H1 (cell line): ENCODE data around the gene PDE4C.

Experiments used
- ASH2L ChIP-seq: fragments of 200-600, 300-600 bp; sonication (generic); IDR thresholded peaks from one replicate; pipeline ENCODE4 v1.7.1; 2017; ENCODE audit warnings: low read length
- CREB1 ChIP-seq: IDR thresholded peaks from 2 replicates; pipeline ENCODE4 v1.6.1; 2012; ENCODE audit warnings: inconsistent platforms
- EP300 ChIP-seq, 2 experiments: IDR thresholded peaks; 1 replicate in 1 of 2; 2 replicates in 1 of 2; pipeline ENCODE4 v1.6.1; 2011 to 2012; ENCODE audit warnings: low read depth in 2 of 2, low read length in 2 of 2, mild to moderate bottlenecking in 2 of 2, borderline replicate concordance in 1 of 2, inconsistent platforms in 1 of 2, moderate library complexity in 1 of 2
- EZH2 ChIP-seq: fragments of 200-600 bp; sonication (generic); IDR thresholded peaks from 2 replicates; pipeline ENCODE4 v1.7.1; 2012; ENCODE audit warnings: low read depth, mild to moderate bottlenecking, moderate library complexity, low read length, inconsistent platforms; ENCODE audit not compliant: severe bottlenecking
- JUND ChIP-seq: IDR thresholded peaks from 2 replicates; pipeline ENCODE4 v1.6.1; 2011; ENCODE audit warnings: mild to moderate bottlenecking, improper control_type of control experiment, low read length
- POLR2A ChIP-seq, 2 experiments: IDR thresholded peaks; 1 replicate in 1 of 2; 2 replicates in 1 of 2; pipeline ENCODE4 v1.6.1; 2011; ENCODE audit warnings: low read depth in 2 of 2, low read length in 2 of 2, mild to moderate bottlenecking in 2 of 2; ENCODE audit errors: control extremely low read depth in 1 of 2
- POLR2AphosphoS5 ChIP-seq: IDR thresholded peaks from 2 replicates; pipeline ENCODE4 v1.6.1; 2011; ENCODE audit warnings: low read depth, low read length
- SP1 ChIP-seq: IDR thresholded peaks from 2 replicates; pipeline ENCODE4 v1.6.1; 2011; ENCODE audit warnings: low read depth, low read length
- SP2 ChIP-seq: IDR thresholded peaks from 2 replicates; pipeline ENCODE4 v1.6.1; 2012; ENCODE audit warnings: mild to moderate bottlenecking, low read length, inconsistent platforms
- SUZ12 ChIP-seq: fragments of 200-600 bp; sonication (generic); IDR thresholded peaks from 2 replicates; pipeline ENCODE4 v1.6.1; 2012; ENCODE audit warnings: mild to moderate bottlenecking, inconsistent platforms, low read length, moderate library complexity, mixed read lengths
- TAF7 ChIP-seq: optimal IDR thresholded peaks from 2 replicates; pipeline ENCODE3; 2011; ENCODE audit warnings: low read depth, mild to moderate bottlenecking, inconsistent platforms, low read length, moderate library complexity, borderline replicate concordance
- TF ChIP-seq, protein P1 (sequence below), 3 experiments: IDR thresholded peaks; 1 replicate in 2 of 3; 2 replicates in 1 of 3; pipeline versions ENCODE4 v1.5.1 to v1.6.1; 2011; ENCODE audit warnings: low read length in 3 of 3, mild to moderate bottlenecking in 3 of 3, inconsistent platforms in 2 of 3, low read depth in 1 of 3, moderate library complexity in 1 of 3; ENCODE audit not compliant: insufficient read depth in 1 of 3; ENCODE audit errors: control extremely low read depth in 1 of 3
- TF ChIP-seq, protein P2 (sequence below): IDR thresholded peaks from 2 replicates; pipeline ENCODE4 v1.6.1; 2011; ENCODE audit warnings: low read depth, mild to moderate bottlenecking, low read length; ENCODE audit not compliant: insufficient read depth

DNA sequence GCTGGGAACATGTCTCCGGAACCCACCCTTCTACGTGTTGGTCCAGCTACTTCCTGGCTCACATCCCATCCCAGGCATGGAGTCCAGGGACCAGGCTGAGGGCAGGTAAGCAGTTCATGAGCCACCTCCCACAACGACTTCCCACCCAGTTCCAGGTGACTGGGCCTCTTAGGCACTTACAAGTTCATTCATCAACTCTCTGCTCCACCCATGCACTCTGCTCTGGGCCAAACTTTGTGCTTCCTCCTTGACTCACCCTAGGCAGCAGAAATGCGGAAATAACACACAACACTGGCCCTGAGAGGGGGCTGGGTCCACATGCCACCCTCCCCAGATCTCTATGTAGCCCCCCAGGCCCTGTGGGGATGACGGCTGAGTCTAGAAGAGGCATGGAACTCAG lies 27.5 kb upstream of the PDE4C start:
- no peak for TF ChIP-seq ASH2L
- no peak for TF ChIP-seq CREB1
- TF ChIP-seq, protein P1, sequence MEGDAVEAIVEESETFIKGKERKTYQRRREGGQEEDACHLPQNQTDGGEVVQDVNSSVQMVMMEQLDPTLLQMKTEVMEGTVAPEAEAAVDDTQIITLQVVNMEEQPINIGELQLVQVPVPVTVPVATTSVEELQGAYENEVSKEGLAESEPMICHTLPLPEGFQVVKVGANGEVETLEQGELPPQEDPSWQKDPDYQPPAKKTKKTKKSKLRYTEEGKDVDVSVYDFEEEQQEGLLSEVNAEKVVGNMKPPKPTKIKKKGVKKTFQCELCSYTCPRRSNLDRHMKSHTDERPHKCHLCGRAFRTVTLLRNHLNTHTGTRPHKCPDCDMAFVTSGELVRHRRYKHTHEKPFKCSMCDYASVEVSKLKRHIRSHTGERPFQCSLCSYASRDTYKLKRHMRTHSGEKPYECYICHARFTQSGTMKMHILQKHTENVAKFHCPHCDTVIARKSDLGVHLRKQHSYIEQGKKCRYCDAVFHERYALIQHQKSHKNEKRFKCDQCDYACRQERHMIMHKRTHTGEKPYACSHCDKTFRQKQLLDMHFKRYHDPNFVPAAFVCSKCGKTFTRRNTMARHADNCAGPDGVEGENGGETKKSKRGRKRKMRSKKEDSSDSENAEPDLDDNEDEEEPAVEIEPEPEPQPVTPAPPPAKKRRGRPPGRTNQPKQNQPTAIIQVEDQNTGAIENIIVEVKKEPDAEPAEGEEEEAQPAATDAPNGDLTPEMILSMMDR (IDR thresholded peaks at IDR 0.05; ENCODE audit: control extremely low read depth in 1 of 3, insufficient read depth in 1 of 3, low read depth in 1 of 3, low read length in 3 of 3): no peak
- TF ChIP-seq EP300 (IDR thresholded peaks at IDR 0.05; ENCODE audit: borderline replicate concordance in 1 of 2, low read depth in 2 of 2, low read length in 2 of 2): no peak
- no peak for TF ChIP-seq TAF7
- no peak for TF ChIP-seq SUZ12
- TF ChIP-seq JUND: no peak
- TF ChIP-seq POLR2A (IDR thresholded peaks at IDR 0.05; ENCODE audit: control extremely low read depth in 1 of 2, low read depth in 2 of 2, low read length in 2 of 2): no peak
- TF ChIP-seq EZH2: no peak
- TF ChIP-seq, protein P2, sequence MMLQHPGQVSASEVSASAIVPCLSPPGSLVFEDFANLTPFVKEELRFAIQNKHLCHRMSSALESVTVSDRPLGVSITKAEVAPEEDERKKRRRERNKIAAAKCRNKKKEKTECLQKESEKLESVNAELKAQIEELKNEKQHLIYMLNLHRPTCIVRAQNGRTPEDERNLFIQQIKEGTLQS: no peak
- no peak for TF ChIP-seq POLR2AphosphoS5
- no peak for TF ChIP-seq SP2
- TF ChIP-seq SP1: no peak
